CD4-positive, alpha-beta memory T cell (primary cell): ENCODE data around the gene TSPAN10. TPM values are rescaled to one million over a fixed set of nuclear protein-coding genes. Genes with fewer than 3 reads are reported as not detected.

Experiments used
- CTCF ChIA-PET: fragments of 350-600 bp; sonication (Branson Sonifier 250); formaldehyde crosslinking; loops from one replicate; lab custom pipeline; 2021; ENCODE audit warnings: inconsistent platforms; ENCODE audit not compliant: partially characterized antibody; lab: Charles Lee
- POLR2A ChIA-PET: fragments of 350-600 bp; sonication (Branson Sonifier 250); formaldehyde crosslinking; loops from one replicate; lab custom pipeline; 2021; ENCODE audit not compliant: partially characterized antibody; lab: Charles Lee
- DNase-seq, 5 donors: peaks; one replicate each; pipeline versions ENCODE4 v3.0.0 to v3.0.0-alpha.2; 2020 to 2022; ENCODE audit warnings: mixed read lengths in 1 of 5
- H3K27ac ChIP-seq: one replicate; pipeline ENCODE4 v1.7.0; 2013; ENCODE audit warnings: low read depth, low read length
- H3K27me3 ChIP-seq: 2 replicates; pipeline ENCODE4 v1.7.0; 2013; ENCODE audit warnings: mild to moderate bottlenecking, low read length, moderate library complexity; ENCODE audit not compliant: insufficient read depth
- H3K36me3 ChIP-seq: 2 replicates; pipeline ENCODE4 v1.7.0; 2013; ENCODE audit warnings: mild to moderate bottlenecking, low read length, moderate library complexity; ENCODE audit not compliant: insufficient read depth
- H3K4me1 ChIP-seq: 2 replicates; pipeline ENCODE4 v1.7.0; 2013; ENCODE audit warnings: mild to moderate bottlenecking, low read length, moderate library complexity; ENCODE audit not compliant: insufficient read depth
- H3K4me3 ChIP-seq, 2 donors: one replicate each; pipeline ENCODE4 v1.7.0; 2013; ENCODE audit warnings: low read length in 2 of 2, mild to moderate bottlenecking in 1 of 2
- H3K9me3 ChIP-seq, 2 donors: one replicate each; pipeline ENCODE4 v1.7.0; 2013; ENCODE audit warnings: low read length in 2 of 2, control low read depth in 1 of 2; ENCODE audit not compliant: control insufficient read depth in 1 of 2
- H3K27ac Mint-ChIP-seq, 7 donors: one replicate each; pipeline ENCODE4 v1.8.0; 2020 to 2021; ENCODE audit warnings: mixed read lengths in 7 of 7, mild to moderate bottlenecking in 6 of 7, inconsistent platforms in 3 of 7, moderate library complexity in 3 of 7
- H3K27me3 Mint-ChIP-seq, 2 donors: one replicate each; pipeline ENCODE4 v1.8.0; 2020 to 2021; ENCODE audit warnings: mixed read lengths in 2 of 2
- H3K36me3 Mint-ChIP-seq, 2 donors: one replicate each; pipeline ENCODE4 v1.8.0; 2020 to 2021; ENCODE audit warnings: mixed read lengths in 2 of 2, inconsistent platforms in 1 of 2, mild to moderate bottlenecking in 1 of 2
- H3K4me1 Mint-ChIP-seq, 4 donors: one replicate each; pipeline ENCODE4 v1.8.0; 2020 to 2021; ENCODE audit warnings: mixed read lengths in 4 of 4, mild to moderate bottlenecking in 1 of 4
- H3K4me3 Mint-ChIP-seq, 8 donors: one replicate each; pipeline ENCODE4 v1.8.0; 2020 to 2021; ENCODE audit warnings: mixed read lengths in 8 of 8, mild to moderate bottlenecking in 7 of 8, moderate library complexity in 6 of 8, inconsistent platforms in 3 of 8
- H3K9me3 Mint-ChIP-seq, 8 donors: one replicate each; pipeline ENCODE4 v1.8.0; 2020 to 2021; ENCODE audit warnings: mixed read lengths in 8 of 8, mild to moderate bottlenecking in 5 of 8, inconsistent platforms in 3 of 8, moderate library complexity in 1 of 8
- intact Hi-C: fragments of 100-400 bp; cut with micrococcal nuclease; formaldehyde crosslinking; loops from one replicate; pipeline ENCODE4 v1.15.1; 2023
- polyA plus RNA-seq, 2 donors: library from polyadenylated mRNA; unstranded; fragments of 300-500 nt; fragmentation: Illumina TruSeq; gene quantifications; one replicate each; pipeline ENCODE4 v1.2.3, GENCODE V29; 2021
- total RNA-seq, 2 experiments: library from RNA; stranded (reverse); gene quantifications; one replicate each; pipeline ENCODE4 v1.2.3, GENCODE V29; 2021

The TSPAN10 gene
- total and polyA plus RNA-seq, 4 experiments from 2014 or later, result 0.10 to 1.2 (median 0.65) TPM

GRCh38 chr17:81680150-81680549 lies 43.2 kb downstream of the TSPAN10 start:
- Histone ChIP-seq H3K4me3 (no peak overlapping the region), H3K9me3 (no peaks in the 10 kb centered on the region), H3K27ac (no peak overlapping the region), H3K4me1 (peaks cover 17% of the 10 kb centered on the region), H3K27me3 (no peaks in the 10 kb centered on the region), H3K36me3 (no peaks in the 10 kb centered on the region)
- peaks cover 19 to 43% (median 24%) of the 10 kb centered on the region in 4 donors for H3K4me1 Mint-ChIP-seq
- no peaks in the 10 kb centered on the region for H3K27me3 Mint-ChIP-seq
- peaks cover 0 to 19% of the 10 kb centered on the region in 2 donors for H3K36me3 Mint-ChIP-seq
- ChIA-PET POLR2A (interaction anchor here (0.8 kb wide), 1 partner anchor 28 kb away, joined by 4 read pairs; no protein-coding TSS in a partner anchor), CTCF (no interaction called here)
- peak overlapping the region in 2 of 7 donors; percentile 17 to 31 for H3K27ac Mint-ChIP-seq
- peaks cover 0 to 3% (median 0%) of the 10 kb centered on the region in 8 donors for H3K9me3 Mint-ChIP-seq
- intact Hi-C loops, result loop anchor here (5.0 kb wide), 2 partner anchors 168 to 417 kb away; partner anchors contain the start of genes ACTG1 and FASN
- peak in 1 of 5 donors; percentile 7 for DNase-seq
- no peak overlapping the region for H3K4me3 Mint-ChIP-seq

- peaks cover 0 to 3% (median 0%) of the 10 kb centered on the region in 8 donors for H3K9me3 Mint-ChIP-seq
- no peaks in the 10 kb centered on the region for H3K9me3 ChIP-seq
- POLR2A ChIA-PET, result interaction anchor here (0.5 to 3.7 kb wide), 3 partner anchors 11 to 255 kb away, joined by 3 to 65 read pairs (median 3); partner anchors contain the start of genes CCDC137 and OXLD1
- peaks cover 4 to 21% of the 10 kb centered on the region in 2 donors for H3K36me3 Mint-ChIP-seq
- H3K27ac ChIP-seq, result no peak overlapping the region
- CTCF ChIA-PET, result no interaction called here
- peak in 1 of 5 donors; percentile 16 for DNase-seq
- peaks cover 31% of the 10 kb centered on the region for H3K4me1 ChIP-seq
- no peaks in the 10 kb centered on the region for H3K27me3 Mint-ChIP-seq
- intact Hi-C loops, result loop anchor here (5.0 kb wide), 2 partner anchors 169 to 416 kb away; partner anchors contain the start of genes ACTG1 and FASN
- H3K27me3 ChIP-seq, result no peaks in the 10 kb centered on the region
- H3K4me3 ChIP-seq, result no peak overlapping the region
- peaks cover 18 to 49% (median 26%) of the 10 kb centered on the region in 4 donors for H3K4me1 Mint-ChIP-seq
- H3K27ac Mint-ChIP-seq, result peak overlapping the region in 2 of 7 donors; percentile 9 to 35
- peaks cover 11% of the 10 kb centered on the region for H3K36me3 ChIP-seq
- peak overlapping the region in 4 of 8 donors; percentile 21 to 52 (median 36) for H3K4me3 Mint-ChIP-seq
Measured at GRCh38 chr17:81681672-81682071, 44.7 kb downstream of the TSPAN10 start.

- peaks cover 8 to 30% of the 10 kb centered on the region in 2 donors for H3K36me3 Mint-ChIP-seq
- no peaks in the 10 kb centered on the region for H3K9me3 ChIP-seq
- H3K4me1 Mint-ChIP-seq, result peaks cover 20 to 52% (median 27%) of the 10 kb centered on the region in 4 donors
- ChIA-PET POLR2A (interaction anchor here (1.1 to 4.0 kb wide), 12 partner anchors 11 to 1228 kb away, joined by 3 to 67 read pairs (median 7); partner anchors contain the start of genes CCDC137, MRPL12 and OXLD1), CTCF (interaction anchor here (0.9 to 2.2 kb wide), 5 partner anchors 7 to 48 kb away, joined by 3 to 6 read pairs (median 4); no protein-coding TSS in a partner anchor)
- peaks cover 0 to 3% (median 0%) of the 10 kb centered on the region in 8 donors for H3K9me3 Mint-ChIP-seq
- H3K27ac Mint-ChIP-seq, result peak overlapping the region; percentile 57 to 85 (median 77)
- H3K27ac ChIP-seq, result peak overlapping the region; percentile 83
- intact Hi-C loops, result loop anchor here (1.0 to 5.0 kb wide), 5 partner anchors 16 to 415 kb away; partner anchors contain the start of genes ACTG1, CCDC137, FASN and MRPL12
- peaks cover 20% of the 10 kb centered on the region for H3K36me3 ChIP-seq
- peak overlapping the region; percentile 18 to 93 for H3K4me3 ChIP-seq
- DNase-seq, result peak in 1 of 5 donors; percentile 39
- no peaks in the 10 kb centered on the region for H3K27me3 ChIP-seq
- peaks cover 31% of the 10 kb centered on the region for H3K4me1 ChIP-seq
- H3K4me3 Mint-ChIP-seq, result peak overlapping the region; percentile 94 to 99 (median 97)
- H3K27me3 Mint-ChIP-seq, result no peaks in the 10 kb centered on the region
Measured at GRCh38 chr17:81682565-81683207, 45.7 kb downstream of the TSPAN10 start.

GRCh38 chr17:81683208-81683583 lies 46.2 kb downstream of the TSPAN10 start:
- no peaks in the 10 kb centered on the region for H3K27me3 ChIP-seq
- POLR2A ChIA-PET, result interaction anchor here (0.7 to 4.0 kb wide), 22 partner anchors 8 to 1229 kb away, joined by 3 to 67 read pairs (median 5); partner anchors contain the start of genes CCDC137, FAAP100, MCRIP1 and MRPL12
- CTCF ChIA-PET, result interaction anchor here (0.6 to 2.2 kb wide), 5 partner anchors 8 to 173 kb away, joined by 4 to 6 read pairs (median 4); no protein-coding TSS in a partner anchor
- intact Hi-C loops, result loop anchor here (1.0 to 5.0 kb wide), 5 partner anchors 17 to 414 kb away; partner anchors contain the start of genes ACTG1, CCDC137, FASN and MRPL12
- Mint-ChIP-seq H3K9me3 (peaks cover 0 to 3% (median 0%) of the 10 kb centered on the region in 8 donors), H3K27ac (peak overlapping the region; percentile 63 to 97 (median 79)), H3K4me1 (peaks cover 20 to 52% (median 27%) of the 10 kb centered on the region in 4 donors), H3K4me3 (peak overlapping the region; percentile 94 to 99 (median 97)), H3K36me3 (peaks cover 8 to 33% of the 10 kb centered on the region in 2 donors), H3K27me3 (no peaks in the 10 kb centered on the region)
- peaks cover 31% of the 10 kb centered on the region for H3K4me1 ChIP-seq
- peaks cover 23% of the 10 kb centered on the region for H3K36me3 ChIP-seq
- H3K27ac ChIP-seq, result peak overlapping the region; percentile 83
- DNase-seq, result no peak
- H3K9me3 ChIP-seq, result no peaks in the 10 kb centered on the region
- H3K4me3 ChIP-seq, result peak overlapping the region; percentile 18 to 93

GRCh38 chr17:81683584-81684441 lies 46.8 kb downstream of the TSPAN10 start, which contains the start of the genes ARL16 and HGS:
Gene ARL16, minus strand, starts transcription at chr17:81683797. Its CDS starts 44 bp downstream, at chr17:81683753.
Gene HGS, plus strand, starts transcription at chr17:81684011. Its CDS starts 56 bp downstream, at chr17:81684067.
- Histone ChIP-seq H3K4me3 (peak within 1 kb of the TSS; percentile 80 to 93), H3K4me1 (peaks cover 31% of the 10 kb centered on the region), H3K9me3 (no peaks in the 10 kb centered on the region), H3K27me3 (no peaks in the 10 kb centered on the region), H3K36me3 (peaks cover 29% of the 10 kb centered on the region), H3K27ac (peak within 1 kb of the TSS; percentile 83)
- peaks cover 20 to 55% (median 27%) of the 10 kb centered on the region in 4 donors for H3K4me1 Mint-ChIP-seq
- peak; percentile 97 to 98 (median 98) for DNase-seq
- no peaks in the 10 kb centered on the region for H3K27me3 Mint-ChIP-seq
- H3K9me3 Mint-ChIP-seq, result peaks cover 0 to 3% (median 0%) of the 10 kb centered on the region in 8 donors
- intact Hi-C loops, result loop anchor here (1.0 to 5.0 kb wide), 5 partner anchors 18 to 413 kb away; partner anchors contain the start of genes ACTG1, CCDC137, FASN and MRPL12
- ChIA-PET POLR2A (interaction anchor here (0.7 to 4.0 kb wide), 26 partner anchors 9 to 1229 kb away, joined by 3 to 67 read pairs (median 4); partner anchors contain the start of genes CCDC137, FAAP100, MCRIP1 and MRPL12), CTCF (interaction anchor here (0.6 to 2.2 kb wide), 5 partner anchors 9 to 172 kb away, joined by 4 to 6 read pairs (median 4); no protein-coding TSS in a partner anchor)
- peak within 1 kb of the TSS; percentile 94 to 99 (median 97) for H3K4me3 Mint-ChIP-seq
- H3K27ac Mint-ChIP-seq, result peak within 1 kb of the TSS; percentile 84 to 99 (median 96)
- peaks cover 11 to 38% of the 10 kb centered on the region in 2 donors for H3K36me3 Mint-ChIP-seq

GRCh38 chr17:81684442-81684911 lies 47.5 kb downstream of the TSPAN10 start:
- Histone ChIP-seq H3K27me3 (no peaks in the 10 kb centered on the region), H3K36me3 (peaks cover 35% of the 10 kb centered on the region), H3K9me3 (no peaks in the 10 kb centered on the region), H3K4me3 (peak overlapping the region; percentile 80 to 93), H3K4me1 (peaks cover 31% of the 10 kb centered on the region), H3K27ac (peak overlapping the region; percentile 83)
- DNase-seq, result peak in 1 of 5 donors; percentile 39
- H3K27me3 Mint-ChIP-seq, result no peaks in the 10 kb centered on the region
- H3K36me3 Mint-ChIP-seq, result peaks cover 14 to 45% of the 10 kb centered on the region in 2 donors
- POLR2A ChIA-PET, result interaction anchor here (1.0 to 4.0 kb wide), 18 partner anchors 11 to 1230 kb away, joined by 3 to 67 read pairs (median 5); partner anchors contain the start of genes CCDC137, FAAP100, MRPL12 and OXLD1
- intact Hi-C loops, result loop anchor here (5.0 kb wide), 2 partner anchors 172 to 413 kb away; partner anchors contain the start of genes ACTG1 and FASN
- peaks cover 0 to 3% (median 0%) of the 10 kb centered on the region in 8 donors for H3K9me3 Mint-ChIP-seq
- peak overlapping the region; percentile 83 to 94 (median 84) for H3K4me3 Mint-ChIP-seq
- CTCF ChIA-PET, result no interaction called here
- peaks cover 20 to 59% (median 27%) of the 10 kb centered on the region in 4 donors for H3K4me1 Mint-ChIP-seq
- peak overlapping the region; percentile 72 to 93 (median 83) for H3K27ac Mint-ChIP-seq
